Duodenal mucosa (tissue), 2 donors: ENCODE results near the gene NOL4L.

Experiments used
- H3K27ac ChIP-seq: one replicate; pipeline ENCODE4 v1.7.0; 2013; ENCODE audit warnings: low read depth, low read length
- H3K27me3 ChIP-seq, 2 donors: one replicate each; pipeline ENCODE4 v1.7.0; 2013; ENCODE audit warnings: low read length in 2 of 2, control low read depth in 1 of 2; ENCODE audit not compliant: insufficient read depth in 2 of 2, control insufficient read depth in 1 of 2
- H3K36me3 ChIP-seq, 2 donors: one replicate each; pipeline ENCODE4 v1.7.0; 2013; ENCODE audit warnings: low read length in 2 of 2, control low read depth in 1 of 2; ENCODE audit not compliant: insufficient read depth in 2 of 2, control insufficient read depth in 1 of 2
- H3K4me1 ChIP-seq, 2 donors: one replicate each; pipeline ENCODE4 v1.7.0; 2013; ENCODE audit warnings: low read length in 2 of 2, control low read depth in 1 of 2; ENCODE audit not compliant: insufficient read depth in 2 of 2, control insufficient read depth in 1 of 2
- H3K4me3 ChIP-seq, 2 donors: one replicate each; pipeline ENCODE4 v1.7.0; 2013; ENCODE audit warnings: low read length in 2 of 2, low read depth in 1 of 2
- H3K9ac ChIP-seq, 2 donors: one replicate each; pipeline ENCODE4 v1.7.0; 2013; ENCODE audit warnings: low read length in 2 of 2, low read depth in 1 of 2
- H3K9me3 ChIP-seq, 2 donors: one replicate each; pipeline ENCODE4 v1.7.0; 2013; ENCODE audit warnings: low read length in 2 of 2, control low read depth in 1 of 2; ENCODE audit not compliant: control insufficient read depth in 1 of 2

NOL4L gene

GRCh38 chr20:32612351-32613191 is 27.4 kb upstream of the NOL4L start:
- no peak overlapping the region for H3K27ac ChIP-seq
- no peaks in the 10 kb centered on the region for H3K36me3 ChIP-seq
- no peak overlapping the region for H3K9ac ChIP-seq
- no peaks in the 10 kb centered on the region for H3K9me3 ChIP-seq
- H3K27me3 ChIP-seq = no peaks in the 10 kb centered on the region
- H3K4me1 ChIP-seq = no peaks in the 10 kb centered on the region
- H3K4me3 ChIP-seq = no peak overlapping the region

GRCh38 chr20:32611868-32612267 is 26.7 kb upstream of the NOL4L start:
- Histone ChIP-seq H3K27me3 (no peaks in the 10 kb centered on the region), H3K9ac (no peak overlapping the region), H3K4me3 (no peak overlapping the region), H3K4me1 (no peaks in the 10 kb centered on the region), H3K36me3 (no peaks in the 10 kb centered on the region), H3K27ac (no peak overlapping the region), H3K9me3 (no peaks in the 10 kb centered on the region)

GRCh38 chr20:32611286-32611685 is 26.2 kb upstream of the NOL4L start:
- H3K27me3 ChIP-seq = peaks cover 2 to 4% of the 10 kb centered on the region in 2 donors
- no peak overlapping the region for H3K9ac ChIP-seq
- H3K4me3 ChIP-seq = no peak overlapping the region
- H3K27ac ChIP-seq = no peak overlapping the region
- no peaks in the 10 kb centered on the region for H3K36me3 ChIP-seq
- H3K9me3 ChIP-seq = no peaks in the 10 kb centered on the region
- H3K4me1 ChIP-seq = no peaks in the 10 kb centered on the region

- no peaks in the 10 kb centered on the region for H3K9me3 ChIP-seq
- no peak overlapping the region for H3K9ac ChIP-seq
- no peaks in the 10 kb centered on the region for H3K4me1 ChIP-seq
- H3K4me3 ChIP-seq = no peak overlapping the region
- H3K27ac ChIP-seq = no peak overlapping the region
- no peaks in the 10 kb centered on the region for H3K36me3 ChIP-seq
- peaks cover 8 to 10% of the 10 kb centered on the region in 2 donors for H3K27me3 ChIP-seq
Measured at GRCh38 chr20:32610472-32611218, 25.5 kb upstream of the NOL4L start.

- Histone ChIP-seq H3K4me1 (no peaks in the 10 kb centered on the region), H3K36me3 (no peaks in the 10 kb centered on the region), H3K27me3 (peaks cover 9 to 15% of the 10 kb centered on the region in 2 donors), H3K27ac (no peak overlapping the region), H3K4me3 (no peak overlapping the region), H3K9ac (no peak overlapping the region), H3K9me3 (no peaks in the 10 kb centered on the region)
Measured at GRCh38 chr20:32609993-32610392, 24.9 kb upstream of the NOL4L start.

- H3K36me3 ChIP-seq = no peaks in the 10 kb centered on the region
Measured at GRCh38 chr20:32609111-32609773, 24.1 kb upstream of the NOL4L start.

GRCh38 chr20:32608664-32609015 is 23.5 kb upstream of the NOL4L start:
- no peak overlapping the region for H3K9ac ChIP-seq
- H3K27me3 ChIP-seq = peaks cover 9 to 15% of the 10 kb centered on the region in 2 donors
- no peak overlapping the region for H3K4me3 ChIP-seq
- H3K36me3 ChIP-seq = no peaks in the 10 kb centered on the region
- no peaks in the 10 kb centered on the region for H3K9me3 ChIP-seq
- no peak overlapping the region for H3K27ac ChIP-seq
- no peaks in the 10 kb centered on the region for H3K4me1 ChIP-seq

More at GRCh38 chr20:32609111-32609773, 24.1 kb upstream of the NOL4L start:
- Histone ChIP-seq H3K4me1 (no peaks in the 10 kb centered on the region), H3K9ac (no peak overlapping the region), H3K27me3 (peaks cover 9 to 15% of the 10 kb centered on the region in 2 donors), H3K27ac (no peak overlapping the region), H3K9me3 (no peaks in the 10 kb centered on the region), H3K4me3 (no peak overlapping the region)

GRCh38 chr20:32607727-32608663 is 22.9 kb upstream of the NOL4L start:
- no peaks in the 10 kb centered on the region for H3K4me1 ChIP-seq
- H3K27me3 ChIP-seq = peaks cover 9 to 15% of the 10 kb centered on the region in 2 donors
- no peak overlapping the region for H3K9ac ChIP-seq
- no peak overlapping the region for H3K4me3 ChIP-seq
- no peaks in the 10 kb centered on the region for H3K36me3 ChIP-seq
- no peak overlapping the region for H3K27ac ChIP-seq
- H3K9me3 ChIP-seq = no peaks in the 10 kb centered on the region

- H3K36me3 ChIP-seq = no peaks in the 10 kb centered on the region
- no peaks in the 10 kb centered on the region for H3K9me3 ChIP-seq
- H3K27ac ChIP-seq = no peak overlapping the region
- H3K9ac ChIP-seq = no peak overlapping the region
- peaks cover 9 to 15% of the 10 kb centered on the region in 2 donors for H3K27me3 ChIP-seq
- no peak overlapping the region for H3K4me3 ChIP-seq
- H3K4me1 ChIP-seq = no peaks in the 10 kb centered on the region
Measured at GRCh38 chr20:32607324-32607723, 22.2 kb upstream of the NOL4L start.
